Stimulated activated CD4-positive, alpha-beta T cell treated with anti-CD3 and anti-CD28 coated beads, TNF-alpha, amount 100 ng/mL, for 24 hours (primary cell): ENCODE measurements around the gene HOXC13.

Experiments
- DNase-seq, 3 experiments: peaks; one replicate each; pipeline ENCODE4 v3.0.0-alpha.2; 2020; ENCODE audit warnings: low read depth in 3 of 3

Gene HOXC13

DNA sequence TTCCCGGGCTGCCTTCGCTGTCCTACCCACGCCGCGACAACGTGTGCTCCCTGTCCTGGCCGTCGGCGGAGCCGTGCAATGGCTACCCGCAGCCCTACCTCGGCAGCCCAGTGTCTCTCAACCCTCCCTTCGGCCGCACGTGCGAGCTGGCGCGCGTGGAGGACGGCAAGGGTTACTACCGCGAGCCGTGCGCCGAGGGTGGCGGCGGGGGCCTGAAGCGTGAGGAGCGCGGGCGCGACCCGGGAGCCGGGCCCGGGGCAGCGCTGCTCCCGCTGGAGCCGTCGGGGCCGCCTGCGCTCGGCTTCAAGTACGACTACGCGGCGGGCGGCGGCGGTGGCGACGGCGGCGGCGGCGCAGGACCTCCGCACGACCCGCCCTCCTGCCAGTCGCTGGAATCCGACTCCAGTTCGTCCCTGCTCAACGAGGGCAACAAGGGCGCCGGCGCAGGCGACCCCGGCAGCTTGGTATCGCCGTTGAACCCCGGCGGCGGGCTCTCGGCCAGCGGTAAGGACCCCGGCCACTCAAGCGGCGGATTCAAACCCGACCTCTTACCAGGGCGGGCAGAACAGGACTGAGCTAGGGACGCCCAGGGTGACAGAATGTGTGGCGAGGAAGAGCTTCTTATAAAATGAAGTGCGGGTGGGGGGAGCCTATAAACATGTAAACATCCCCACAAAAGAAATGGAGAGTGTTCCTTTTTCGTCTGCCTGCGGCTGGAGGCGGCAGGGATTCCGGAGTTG is 16.6 kb downstream of the HOXC13 start:
- DNase-seq, result no peak

DNA sequence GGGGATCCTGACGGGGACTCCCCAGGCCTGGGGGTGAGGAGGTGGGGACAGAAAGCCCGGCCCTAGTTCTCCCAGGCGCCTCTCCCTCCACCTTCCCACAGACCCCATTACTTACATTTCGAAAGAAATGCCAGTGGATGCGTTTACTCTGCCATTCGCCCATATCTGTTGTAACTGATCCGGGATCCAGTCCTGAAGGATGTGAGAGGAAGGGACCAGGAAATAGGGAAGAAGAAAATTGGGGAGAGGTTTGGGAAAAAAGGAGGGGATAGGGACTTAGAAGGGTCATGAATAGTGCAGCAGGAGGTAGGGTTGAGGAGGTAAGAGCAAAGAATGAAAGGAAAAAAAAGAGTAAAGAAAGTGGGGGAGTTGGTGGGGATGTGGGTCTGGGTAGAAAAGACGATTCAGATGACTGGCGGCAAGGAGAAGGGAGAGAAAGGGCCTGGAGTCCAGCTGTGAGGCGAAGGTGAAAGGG is 17.2 kb downstream of the HOXC13 start:
- DNase-seq, result no peak

DNA sequence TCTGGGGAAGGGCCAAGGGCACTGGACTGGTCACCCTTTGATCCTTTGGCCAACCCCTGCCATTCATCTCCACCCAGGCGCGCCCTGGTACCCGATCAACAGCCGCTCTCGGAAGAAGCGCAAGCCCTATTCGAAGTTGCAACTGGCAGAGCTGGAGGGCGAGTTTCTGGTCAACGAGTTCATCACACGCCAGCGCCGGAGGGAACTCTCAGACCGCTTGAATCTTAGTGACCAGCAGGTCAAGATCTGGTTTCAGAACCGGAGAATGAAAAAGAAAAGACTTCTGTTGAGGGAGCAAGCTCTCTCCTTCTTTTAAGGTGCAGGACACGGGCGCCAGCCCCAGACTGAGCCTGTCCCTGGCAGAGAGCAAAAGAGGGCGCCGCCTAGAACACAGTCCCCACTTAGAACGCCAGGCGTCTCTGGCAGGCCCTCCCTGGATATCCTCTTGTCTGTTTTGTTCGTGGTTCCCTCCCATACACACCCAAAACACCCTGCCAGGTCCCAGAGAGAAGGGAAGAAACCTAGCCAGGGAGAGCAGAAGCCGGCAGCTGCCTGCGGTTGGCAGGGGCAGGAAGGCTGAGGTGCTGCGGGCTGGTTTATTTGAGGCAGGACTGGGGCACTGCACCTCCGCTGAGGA is 17.7 kb downstream of the HOXC13 start:
- no peak for DNase-seq

DNA sequence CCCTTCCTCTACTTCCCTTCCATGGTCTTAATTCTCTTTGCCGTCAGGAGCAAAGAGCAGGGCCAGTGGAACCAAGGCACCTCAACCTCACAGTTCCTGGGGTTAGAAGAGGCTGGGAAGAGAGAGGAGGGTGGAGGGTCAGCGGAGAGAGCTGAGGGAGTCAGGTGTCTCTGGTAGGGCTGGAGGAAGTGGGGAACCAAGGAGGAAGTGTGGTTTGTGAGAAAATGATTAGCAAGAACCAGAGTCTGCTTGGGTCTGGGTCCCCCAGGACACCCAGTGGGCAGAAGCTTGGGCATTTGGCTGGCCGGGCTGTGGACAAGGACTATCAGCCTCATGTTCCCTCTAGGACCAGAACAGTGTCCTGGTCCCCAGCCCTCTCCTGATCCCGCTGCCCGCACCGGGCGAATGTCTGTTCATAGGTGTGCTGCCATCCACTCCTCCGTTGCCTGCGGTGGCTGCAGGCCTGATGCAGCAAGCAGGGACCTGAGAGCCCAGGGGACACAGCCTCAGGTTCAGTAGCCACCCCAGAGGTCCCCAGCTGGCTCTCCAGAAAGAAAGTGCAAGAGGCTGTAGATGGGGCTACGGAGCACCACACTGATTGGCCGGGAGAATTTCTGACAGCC is 18.4 kb downstream of the HOXC13 start:
- DNase-seq, result no peak

DNA sequence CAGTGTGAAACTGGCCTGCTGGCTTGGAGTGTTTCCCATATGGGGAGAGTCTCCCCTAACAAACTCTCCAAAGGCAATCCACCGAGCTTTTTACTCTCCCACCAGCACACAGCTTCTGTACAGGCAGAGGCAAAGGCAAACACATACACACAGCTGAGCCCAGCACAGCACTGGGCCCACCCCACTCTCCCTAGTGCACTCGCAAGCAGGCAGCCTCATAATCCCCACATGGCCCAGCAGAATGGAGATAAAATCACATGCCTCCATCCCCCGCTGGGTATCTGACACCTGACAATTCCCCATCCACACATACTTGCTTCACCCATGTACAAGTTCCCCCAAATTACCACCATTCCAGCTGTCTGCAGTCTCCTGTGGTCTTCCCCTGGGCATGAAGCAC is 19.5 kb downstream of the HOXC13 start:
- no peak for DNase-seq

DNA sequence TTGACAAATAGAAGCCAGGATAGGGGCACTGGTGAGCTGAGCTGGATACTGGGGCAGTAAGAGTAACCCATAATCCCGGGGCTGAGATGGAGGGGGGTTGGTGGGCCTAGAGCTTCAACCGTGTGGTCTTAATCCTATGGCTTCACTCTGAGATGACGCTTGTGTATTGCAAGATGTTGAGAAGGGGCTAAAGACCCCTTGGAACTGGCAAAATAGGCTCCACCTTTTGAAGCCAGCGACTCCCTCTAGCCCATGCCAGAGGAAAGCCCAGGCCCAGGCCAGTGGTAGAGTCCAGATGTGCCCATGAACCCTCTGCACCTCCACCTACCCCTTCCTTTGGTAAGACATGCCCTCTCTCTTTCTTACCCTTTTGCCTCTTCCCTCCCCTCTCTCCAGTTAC is 20.7 kb downstream of the HOXC13 start:
- no peak for DNase-seq

DNA sequence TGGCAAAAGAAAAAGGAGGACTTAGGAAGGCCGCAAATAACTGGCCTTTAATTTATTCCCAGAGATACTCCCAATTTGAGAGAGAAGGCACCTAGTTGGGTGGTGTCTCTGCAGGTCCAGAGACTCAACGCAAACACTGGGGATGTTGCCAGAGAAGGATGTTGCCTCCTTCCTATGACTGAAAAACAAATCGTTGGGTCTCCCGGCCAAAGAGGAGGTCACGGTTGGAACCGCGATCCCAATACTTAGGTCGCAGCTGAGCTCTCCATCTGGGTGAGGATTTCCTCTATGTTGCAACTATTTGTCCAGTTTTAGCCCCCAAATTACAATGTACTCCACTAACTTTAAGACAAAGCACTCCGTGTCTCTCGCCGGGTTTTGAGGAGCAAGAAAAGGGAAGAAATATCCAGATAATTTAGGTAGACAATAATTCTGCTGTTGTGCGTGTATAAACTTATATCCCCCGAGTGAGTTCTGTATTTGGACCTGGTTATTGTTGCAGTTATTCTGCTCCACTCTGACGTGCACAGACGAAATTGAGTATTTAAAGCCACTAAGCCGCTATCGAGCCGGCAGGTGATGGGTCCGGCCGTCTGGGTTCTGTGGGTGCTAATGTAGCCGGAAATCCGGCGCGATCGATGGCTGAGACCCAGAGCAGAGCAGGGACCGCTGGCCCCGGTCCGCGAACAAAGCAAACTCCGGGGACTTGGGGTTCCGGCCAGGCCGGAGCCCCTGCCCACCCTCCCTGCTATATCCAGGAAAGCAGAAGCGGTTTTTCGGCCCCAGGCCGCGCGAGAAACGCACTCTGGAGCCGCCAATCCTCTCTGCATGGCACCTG is 21.8 kb downstream of the HOXC13 start:
- no peak for DNase-seq

DNA sequence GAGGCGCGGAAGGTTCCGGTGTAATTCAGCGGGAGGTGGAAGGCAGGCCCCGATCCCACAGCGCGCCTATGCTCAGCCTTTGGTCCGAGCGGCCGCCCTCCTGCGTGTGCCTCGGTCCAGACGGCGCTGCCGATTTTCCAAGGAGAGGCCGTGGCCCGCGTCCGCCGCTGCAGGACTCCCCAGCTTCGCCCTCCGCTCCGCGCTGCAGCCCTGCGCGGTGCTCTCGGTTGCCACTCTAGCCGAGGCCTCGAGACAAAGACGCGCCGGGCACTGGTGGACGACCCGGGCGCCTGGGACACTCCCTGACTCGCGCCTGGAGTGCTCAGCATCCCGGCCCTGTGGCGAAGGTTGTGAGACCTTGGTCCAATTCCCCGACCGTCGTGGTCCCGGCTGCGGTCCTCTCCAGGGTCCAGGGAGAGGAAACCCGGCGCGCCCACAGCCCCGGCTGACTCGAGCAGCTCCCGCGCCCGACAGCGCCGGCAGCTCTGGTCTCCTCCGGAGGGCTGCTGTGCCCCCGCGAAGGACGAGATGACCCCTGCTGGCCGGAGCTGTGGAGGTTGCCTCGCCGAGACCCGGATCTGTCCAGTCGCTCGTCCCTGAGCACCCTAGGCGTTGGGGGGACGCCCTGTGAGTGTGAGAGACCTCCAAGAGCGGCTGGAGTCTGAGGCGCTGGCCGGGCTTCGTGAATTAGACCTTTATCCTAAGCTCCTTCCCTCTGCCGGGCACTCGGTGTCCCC is 22.6 kb downstream of the HOXC13 start:
- no peak for DNase-seq

DNA sequence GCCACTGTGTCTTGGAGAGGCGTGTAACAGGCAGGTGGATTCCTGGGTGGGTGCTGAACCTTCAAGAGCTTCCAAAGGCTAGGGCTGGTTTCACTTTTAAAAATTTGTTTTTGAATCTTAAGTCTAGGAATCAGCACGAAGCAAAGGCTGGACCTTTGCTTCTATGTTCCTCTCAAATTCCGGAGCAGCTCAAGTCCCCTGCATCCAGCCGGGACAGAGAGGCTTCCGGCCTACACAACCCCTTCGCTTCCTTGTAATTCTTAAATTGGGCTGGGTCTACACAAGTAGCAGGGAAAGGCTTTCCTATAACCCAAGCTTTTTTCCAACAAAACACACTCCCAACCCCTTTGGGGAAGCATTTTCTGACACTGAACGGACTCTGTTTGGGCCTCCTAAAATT is 24.4 kb downstream of the HOXC13 start:
- no peak for DNase-seq

DNA sequence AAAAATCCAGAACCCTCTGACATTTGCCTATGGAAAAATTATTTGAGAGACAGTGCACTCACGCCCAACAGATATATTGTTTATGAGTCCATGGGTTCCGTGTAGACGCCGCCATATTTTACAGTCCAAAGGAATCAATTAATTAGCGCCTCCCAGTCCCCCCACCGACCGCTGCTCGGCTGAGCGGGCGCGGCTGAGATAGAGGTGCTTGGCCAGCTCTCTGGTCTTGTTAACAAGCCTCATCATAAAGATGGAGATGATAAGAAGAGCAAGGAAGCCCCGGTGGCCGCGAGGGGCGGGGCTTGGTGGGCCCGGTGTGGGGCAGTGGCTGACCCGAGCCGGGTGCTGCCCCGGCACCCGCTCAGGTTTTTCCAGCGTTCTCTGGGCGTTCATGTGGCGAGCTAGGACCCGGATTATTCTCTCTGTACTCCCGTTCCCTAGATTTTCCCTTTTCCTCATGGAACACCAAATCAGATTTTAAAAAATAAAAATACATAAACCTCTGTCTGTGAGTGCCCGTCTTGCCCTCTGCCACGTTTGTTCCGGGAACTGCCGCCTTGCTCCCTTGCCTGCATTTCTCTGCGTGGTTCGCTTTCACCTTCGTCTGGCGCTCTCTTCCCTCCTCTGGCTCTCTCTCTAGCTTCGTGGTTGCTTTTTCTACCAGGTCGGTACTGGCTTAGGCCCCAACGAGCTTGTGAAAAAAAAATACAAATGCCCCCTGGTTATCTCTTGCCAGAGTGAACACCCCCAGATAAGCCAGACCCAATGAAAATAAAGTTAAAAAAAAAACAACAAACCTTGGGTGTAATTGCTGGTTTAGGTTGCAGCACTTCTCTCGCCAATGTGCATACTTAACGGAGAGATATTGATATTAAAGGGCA is 25.0 kb downstream of the HOXC13 start:
- DNase-seq, result no peak

DNA sequence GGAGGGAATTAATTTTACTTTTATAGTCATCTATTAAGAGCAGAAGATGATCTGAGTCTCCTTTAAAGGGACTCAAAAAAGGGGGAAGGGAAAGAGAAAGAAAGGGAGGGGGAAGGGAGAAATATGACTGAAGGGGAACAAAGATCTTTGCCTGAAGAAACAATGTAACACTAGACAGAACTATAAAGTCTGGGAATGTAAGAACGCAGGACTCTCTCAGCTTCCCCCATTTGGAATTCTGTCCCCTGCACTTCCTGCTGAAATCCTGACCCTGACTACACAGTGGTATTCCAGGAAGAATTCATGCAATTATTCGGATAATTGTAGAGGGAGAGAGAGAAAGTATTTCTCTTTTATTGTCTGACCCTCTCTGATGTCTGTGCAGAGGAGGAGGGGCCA is 25.7 kb downstream of the HOXC13 start:
- DNase-seq, result no peak

DNA sequence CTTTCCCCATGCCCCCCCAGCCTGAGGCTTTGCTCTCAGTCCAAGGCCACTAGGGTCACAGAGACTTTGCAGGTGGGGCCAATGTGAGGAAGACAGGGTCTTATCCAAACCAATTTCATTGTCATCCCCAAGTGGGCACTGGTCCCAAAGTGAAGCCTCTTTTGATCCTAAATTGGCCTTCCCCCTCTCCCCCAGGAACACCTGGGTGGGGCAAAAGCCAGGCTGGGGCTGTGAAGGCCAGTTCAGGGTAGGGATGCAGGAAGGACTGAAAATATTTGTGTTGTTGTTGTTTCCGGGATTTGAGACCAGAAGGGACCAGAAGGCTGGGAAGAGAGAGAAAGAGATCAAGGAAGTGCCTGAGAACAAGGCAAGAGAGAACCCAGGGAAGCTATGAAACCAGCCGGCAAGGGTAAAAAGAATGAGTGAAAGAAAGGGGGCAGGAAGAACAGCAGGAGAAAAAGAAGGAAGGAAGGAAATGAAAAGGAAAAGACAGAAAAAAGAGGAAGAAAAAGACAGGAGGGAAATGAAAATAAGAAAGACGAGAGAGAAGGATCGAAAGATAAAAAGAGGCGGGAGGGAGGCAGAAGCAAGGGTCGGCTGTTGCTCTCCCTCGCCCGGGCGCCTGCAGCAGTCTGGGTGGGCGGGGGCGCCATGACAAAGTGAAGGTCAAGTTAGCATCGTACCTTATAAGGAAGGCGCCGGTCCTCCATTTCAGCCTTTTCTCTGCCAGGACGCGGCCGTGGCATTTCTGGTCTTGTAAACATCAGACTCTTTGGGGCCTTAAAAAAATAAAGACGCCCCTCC is 26.9 kb downstream of the HOXC13 start:
- DNase-seq, result no peak

DNA sequence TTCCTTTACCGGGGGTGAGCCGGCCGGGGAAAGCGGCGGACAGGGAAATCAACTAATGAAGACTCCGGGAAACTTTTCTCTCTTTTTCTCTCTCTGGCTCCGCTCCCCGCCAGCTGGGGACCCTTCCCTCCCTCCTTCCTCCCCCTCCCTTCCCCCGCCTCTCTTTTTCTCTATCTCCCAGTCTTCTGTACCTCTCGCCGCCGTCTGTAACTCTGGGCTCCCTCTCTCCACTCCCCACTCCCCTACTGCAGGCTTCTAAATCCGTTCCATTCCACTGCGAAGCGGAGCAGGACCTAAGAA is 27.4 kb downstream of the HOXC13 start:
- no peak for DNase-seq

DNA sequence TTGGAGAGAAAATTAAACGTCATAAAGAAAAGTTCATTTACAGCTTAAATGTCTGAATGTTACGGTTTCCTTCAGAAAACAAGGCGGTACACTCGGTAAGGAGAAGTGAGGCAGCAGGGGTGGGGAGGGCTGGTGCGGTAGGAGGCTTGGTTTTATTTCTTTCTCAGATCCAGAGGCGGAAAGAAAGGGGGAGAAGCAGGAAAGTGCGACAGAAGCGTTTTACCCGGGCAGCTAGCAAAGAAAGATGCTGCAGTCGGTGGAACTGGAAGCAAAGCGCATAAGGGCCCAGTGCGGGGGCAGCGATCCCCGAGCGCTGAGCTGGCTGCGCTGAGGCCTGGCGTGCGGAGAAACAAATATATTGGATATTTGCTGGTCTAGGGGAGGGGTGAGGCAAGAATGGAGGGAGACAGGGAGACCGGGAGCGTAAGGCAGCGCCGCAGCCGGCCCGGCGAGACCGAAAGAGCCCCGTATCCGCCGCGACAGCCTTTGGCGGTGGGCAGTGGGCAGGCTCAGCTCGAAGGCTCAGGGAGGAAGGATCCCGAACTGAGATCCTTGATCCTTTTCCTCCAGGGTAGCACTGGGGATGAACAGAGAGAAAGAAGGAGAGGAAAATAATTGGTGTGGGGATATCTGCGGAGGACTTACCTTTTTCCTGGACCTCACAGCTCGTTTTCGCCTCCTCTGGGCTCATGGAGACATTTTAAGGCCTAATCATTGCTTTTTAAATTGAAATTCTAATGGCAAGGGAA is 27.9 kb downstream of the HOXC13 start:
- DNase-seq, result no peak

DNA sequence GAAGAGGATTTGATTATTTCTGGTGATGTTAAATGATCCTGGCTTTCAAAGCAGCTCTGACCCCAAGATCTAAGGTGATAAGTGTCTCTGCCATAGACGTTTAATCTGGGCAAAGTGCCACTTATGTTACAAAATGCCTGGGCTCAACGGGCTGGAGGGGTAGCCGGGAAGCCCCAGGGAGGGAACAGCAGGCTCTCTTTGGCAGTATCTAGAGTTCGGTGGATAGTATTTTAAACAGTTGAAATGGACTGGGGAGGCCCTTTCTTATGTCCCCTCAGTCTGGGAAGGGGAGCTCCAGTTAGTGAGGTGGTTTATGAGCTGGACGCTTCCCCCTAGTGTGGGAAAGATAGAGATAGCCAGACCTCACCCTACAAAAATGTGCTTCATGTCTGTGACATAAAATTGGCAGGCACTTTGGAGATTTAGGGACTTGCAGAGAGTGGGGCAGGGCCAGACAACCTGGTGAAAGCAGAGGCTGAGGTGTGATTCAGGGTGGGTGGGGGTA is 28.8 kb downstream of the HOXC13 start:
- DNase-seq, result no peak

DNA sequence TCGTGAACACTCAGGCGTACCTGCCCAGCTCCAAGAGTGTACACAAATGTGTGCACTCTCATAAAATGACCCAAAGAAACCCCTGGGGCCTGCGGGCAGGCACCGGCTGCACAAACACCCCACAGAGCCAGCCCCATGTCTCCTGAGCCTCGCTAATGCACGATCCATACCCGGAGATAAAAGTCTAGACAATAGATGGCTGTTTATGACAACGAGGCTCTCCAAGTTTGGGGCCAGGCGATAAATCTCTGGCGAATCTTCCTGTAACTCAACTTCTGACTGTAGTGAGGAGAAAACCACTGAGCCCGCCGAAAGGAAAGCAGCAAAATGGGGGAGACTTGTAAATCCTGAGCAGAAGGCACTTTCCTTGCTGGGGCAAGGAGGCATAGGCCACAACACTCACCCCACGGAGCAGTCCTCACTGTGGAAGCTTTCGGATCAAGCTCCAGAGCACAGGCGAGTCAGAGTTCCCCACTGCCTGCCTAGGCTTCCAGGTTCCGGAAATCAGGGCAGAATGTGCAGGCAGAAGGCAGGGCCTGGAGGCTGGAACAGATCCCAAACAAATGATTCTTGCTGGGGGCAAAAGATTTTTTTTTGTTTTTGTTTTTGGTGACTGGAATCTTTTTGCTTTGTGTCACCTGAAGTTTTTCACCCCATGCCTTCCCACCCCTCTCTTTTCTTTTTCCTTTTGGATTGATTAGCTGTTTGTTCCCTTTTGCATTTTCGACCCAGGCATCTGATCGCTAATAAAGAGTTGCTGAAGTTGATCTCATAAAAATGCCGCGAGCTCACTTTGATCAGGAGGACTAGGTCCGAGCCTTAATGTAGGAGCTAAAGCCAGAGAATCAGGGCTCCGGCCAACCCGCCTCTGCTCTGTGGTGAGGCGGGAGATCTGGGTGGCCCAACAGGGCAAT is 29.8 kb downstream of the HOXC13 start:
- no peak for DNase-seq

DNA sequence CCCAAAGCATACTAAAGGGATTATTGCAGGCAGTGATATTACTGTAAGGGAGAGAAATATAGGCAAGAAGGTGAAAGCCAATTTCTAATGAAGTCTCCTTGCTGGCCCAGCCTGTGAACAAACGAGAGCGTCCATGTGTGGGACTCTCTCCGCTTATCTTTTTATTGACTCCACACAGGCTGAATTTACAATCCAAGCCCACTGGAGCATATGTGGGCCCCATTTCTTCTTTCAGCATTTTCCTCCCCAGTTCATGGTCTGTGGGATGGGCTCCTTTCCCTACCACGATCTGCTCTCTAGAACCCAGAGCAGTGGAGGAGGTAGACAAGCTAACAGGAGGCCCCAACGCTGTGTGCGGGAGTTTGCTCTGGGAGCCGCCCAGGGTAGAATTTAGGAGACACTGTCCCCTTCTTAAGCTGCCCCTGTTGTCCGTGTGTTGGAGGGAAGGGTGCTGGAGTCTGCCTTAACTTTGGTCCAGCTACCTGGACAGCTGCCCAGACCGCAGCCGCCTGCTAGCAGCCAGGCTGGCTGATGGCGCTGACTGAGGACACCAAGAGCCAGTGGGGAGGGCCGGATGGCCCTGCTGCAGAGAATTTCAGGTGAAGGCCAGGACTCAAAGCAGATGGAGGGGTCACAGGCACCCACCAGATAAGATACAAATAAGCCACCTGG is 31.1 kb downstream of the HOXC13 start:
- DNase-seq, result no peak
